Heart left ventricle (tissue), 13 donors: ENCODE data around the gene SAA4.

Experiments
- CTCF ChIP-seq, 12 donors: fragments of 200-600 bp; sonication (generic) in 4 of 12; IDR thresholded peaks; one replicate each; pipeline versions ENCODE4 v1.5.0 to v1.8.0; 2018 to 2022; ENCODE audit warnings: antibody characterized with exemption in 12 of 12, mild to moderate bottlenecking in 5 of 12
- POLR2A ChIP-seq, 2 donors: fragments of 450-650 bp; IDR thresholded peaks; one replicate each; pipeline ENCODE4 v1.6.1; 2017; ENCODE audit warnings: antibody characterized with exemption in 2 of 2, mild to moderate bottlenecking in 2 of 2, moderate library complexity in 2 of 2
- donor health status: ischemic (EF 13 %, LVEDD 7.1; RV severe dilation, severe dysfunction).
- donor health status: DM: no; HTN: yes; CAD: no.
- donor health status: DM: no; HTN: no; CAD: no.
- donor health status: ischemic (EF 25% LVEDD 6.9; RV normal size, moderate dysfunction).
- donor health status: ischemic (EF 25% LVEDD 5.7; RV mildly dilated, moderate dysfunction).
- donor health status: ischemic (EF 35%, LVEDD 5.7; RV mildly dilated, moderate dysfunction).
- donor health status: nonischemic (EF 11% LVEDD 7.7; RV severe dilation, severe dysfunction).
- donor health status: DM: yes; HTN: yes; CAD: no.
- donor health status: PGD.
- donor health status: ischemic (EF 29% LVEDD 5.4; RV normal size, mild dysfunction).
- donor health status: nonischemic (EF 23%, LVEDD 6.1; RV moderate dilation, normal function).

GRCh38 chr11:18191376-18191775, 45.2 kb downstream of the SAA4 start:
- no peak for TF ChIP-seq CTCF (IDR thresholded peaks at IDR 0.05)
- no peak for TF ChIP-seq POLR2A (IDR thresholded peaks at IDR 0.05)
